Measurements from ENCODE around the gene ATF7.
"Not testable (repeated sequence)": the region's sequence is repeated elsewhere in the genome, so short reads cannot be mapped to it uniquely, and the experiment has no call there.

Gene ATF7

GRCh38 chr12:53625373-53625945 lies 723 bp downstream of the ATF7 start:
- DNase-seq: no peak

GRCh38 chr12:53624956-53625355 lies 1.2 kb downstream of the ATF7 start:
- DNase-seq: no peak

- DNase-seq: no peak
Measured at GRCh38 chr12:53624458-53624857, 1.7 kb downstream of the ATF7 start.

GRCh38 chr12:53623548-53624385 lies 2.4 kb downstream of the ATF7 start:
- DNase-seq: no peak

GRCh38 chr12:53622724-53623123 lies 3.5 kb downstream of the ATF7 start:
- no peak for DNase-seq

- no peak for DNase-seq
Measured at GRCh38 chr12:53618275-53618674, 7.9 kb downstream of the ATF7 start.

GRCh38 chr12:53617700-53618099 lies 8.5 kb downstream of the ATF7 start:
- DNase-seq: no peak

- no peak for DNase-seq
Measured at GRCh38 chr12:53616950-53617349, 9.2 kb downstream of the ATF7 start.

GRCh38 chr12:53613821-53614220 lies 12.4 kb downstream of the ATF7 start:
- no peak for DNase-seq

- DNase-seq: no peak
Measured at GRCh38 chr12:53612978-53613377, 13.2 kb downstream of the ATF7 start.

- no peak for DNase-seq
Measured at GRCh38 chr12:53611304-53611703, 14.9 kb downstream of the ATF7 start.

GRCh38 chr12:53606688-53607087 lies 19.5 kb downstream of the ATF7 start:
- not testable (repeated sequence) for DNase-seq

GRCh38 chr12:53604581-53604980 lies 21.6 kb downstream of the ATF7 start:
- no peak for DNase-seq

GRCh38 chr12:53603804-53604203 lies 22.4 kb downstream of the ATF7 start:
- no peak for DNase-seq

- DNase-seq: no peak
Measured at GRCh38 chr12:53603196-53603595, 23.0 kb downstream of the ATF7 start.

GRCh38 chr12:53602176-53602864 lies 23.9 kb downstream of the ATF7 start:
- no peak for DNase-seq

GRCh38 chr12:53601296-53601847 lies 24.8 kb downstream of the ATF7 start:
- no peak for DNase-seq

- no peak for DNase-seq
Measured at GRCh38 chr12:53600490-53601295, 25.5 kb downstream of the ATF7 start.

GRCh38 chr12:53599579-53599978 lies 26.6 kb downstream of the ATF7 start:
- DNase-seq: no peak

GRCh38 chr12:53598971-53599370 lies 27.2 kb downstream of the ATF7 start:
- DNase-seq: not testable (repeated sequence)

- DNase-seq: no peak
Measured at GRCh38 chr12:53596920-53597363, 29.2 kb downstream of the ATF7 start.

GRCh38 chr12:53594897-53595615 lies 31.1 kb downstream of the ATF7 start:
- no peak for DNase-seq

Measured in SHP77 (cell line).